HG03060 (cell line): Measurements from ENCODE around the gene TADA1.
"Not testable (repeated sequence)": the region's sequence is repeated elsewhere in the genome, so short reads cannot be mapped to it uniquely, and the experiment has no call there.

ENCODE experiments used
- ATAC-seq: cut with Tn5 transposase; IDR thresholded peaks from one replicate; pipeline ENCODE4 v1.9.1; 2021; ENCODE audit warnings: low read depth, moderate number of reproducible peaks; ENCODE audit not compliant: unreplicated experiment

TADA1 gene

GRCh38 chr1:166849135-166849534 lies 26.9 kb downstream of the TADA1 start:
- ATAC-seq, result no peak

- no peak for ATAC-seq
Measured at GRCh38 chr1:166848193-166848592, 27.9 kb downstream of the TADA1 start.

- ATAC-seq, result no peak
Measured at GRCh38 chr1:166844791-166845190, 31.3 kb downstream of the TADA1 start.

GRCh38 chr1:166843769-166844596 lies 32.1 kb downstream of the TADA1 start:
- no peak for ATAC-seq

GRCh38 chr1:166843322-166843721 lies 32.7 kb downstream of the TADA1 start:
- ATAC-seq, result no peak

GRCh38 chr1:166840309-166841274 lies 35.5 kb downstream of the TADA1 start:
- no peak for ATAC-seq

- ATAC-seq, result no peak
Measured at GRCh38 chr1:166839600-166840308, 36.3 kb downstream of the TADA1 start.

GRCh38 chr1:166838766-166839599 lies 37.1 kb downstream of the TADA1 start, which contains the start of gene POGK:
Gene POGK (plus strand): TSS chr1:166839475. CDS start chr1:166840957, 1,482 bp downstream.
- ATAC-seq, result peak; percentile 89

- ATAC-seq, result no peak
Measured at GRCh38 chr1:166836733-166837132, 39.3 kb downstream of the TADA1 start.

GRCh38 chr1:166829762-166830161 lies 46.3 kb downstream of the TADA1 start:
- ATAC-seq, result not testable (repeated sequence)

- no peak for ATAC-seq
Measured at GRCh38 chr1:166827426-166827825, 48.6 kb downstream of the TADA1 start.

- ATAC-seq, result no peak
Measured at GRCh38 chr1:166822385-166822784, 53.7 kb downstream of the TADA1 start.

- ATAC-seq, result no peak
Measured at GRCh38 chr1:166819974-166820373, 56.1 kb downstream of the TADA1 start.

- ATAC-seq, result no peak
Measured at GRCh38 chr1:166814611-166815010, 61.5 kb downstream of the TADA1 start.

- no peak for ATAC-seq
Measured at GRCh38 chr1:166813508-166814223, 62.4 kb downstream of the TADA1 start.

- ATAC-seq, result no peak
Measured at GRCh38 chr1:166811691-166812090, 64.4 kb downstream of the TADA1 start.

GRCh38 chr1:166808952-166809351 lies 67.1 kb downstream of the TADA1 start:
- ATAC-seq, result no peak
